SK-N-MC (cell line): Measurements from ENCODE around the gene PARVA.

Experiments used
- EZH2 ChIP-seq: fragments of 200-600 bp; sonication (generic); IDR thresholded peaks from one replicate; pipeline ENCODE4 v1.6.1; 2017; ENCODE audit warnings: antibody characterized with exemption
- FOXP2 ChIP-seq: optimal IDR thresholded peaks from 2 replicates; pipeline ENCODE3; 2011; ENCODE audit warnings: mild to moderate bottlenecking, moderate library complexity; ENCODE audit not compliant: insufficient read depth; ENCODE audit errors: extremely low read length, control extremely low read depth
- POLR2AphosphoS5 ChIP-seq: IDR thresholded peaks from 2 replicates; pipeline ENCODE4 v1.6.1; 2012; ENCODE audit warnings: mild to moderate bottlenecking, low read depth, low read length, borderline replicate concordance

GRCh38 chr11:12436266-12436665 is 58.9 kb downstream of the PARVA start:
- TF ChIP-seq EZH2 (no peak), POLR2AphosphoS5 (no peak), FOXP2 (no peak)
